Mucosa of rectum (tissue), 2 donors: ENCODE measurements around the gene PDE6D.
"Not testable (repeated sequence)": the region's sequence is repeated elsewhere in the genome, so short reads cannot be mapped to it uniquely, and the experiment has no call there.

Source experiments
- H3K27ac ChIP-seq, 2 donors: one replicate each; pipeline ENCODE4 v1.7.0; 2013; ENCODE audit warnings: inconsistent platforms in 2 of 2, low read depth in 2 of 2, low read length in 2 of 2
- H3K27me3 ChIP-seq, 2 donors: one replicate each; pipeline ENCODE4 v1.7.0; 2013; ENCODE audit warnings: low read length in 2 of 2; ENCODE audit not compliant: control insufficient read depth in 2 of 2, insufficient read depth in 2 of 2
- H3K36me3 ChIP-seq, 2 donors: one replicate each; pipeline ENCODE4 v1.7.0; 2013; ENCODE audit warnings: low read length in 2 of 2; ENCODE audit not compliant: control insufficient read depth in 2 of 2, insufficient read depth in 2 of 2
- H3K4me1 ChIP-seq, 2 donors: one replicate each; pipeline ENCODE4 v1.7.0; 2013; ENCODE audit warnings: low read length in 2 of 2, mild to moderate bottlenecking in 1 of 2; ENCODE audit not compliant: control insufficient read depth in 2 of 2, insufficient read depth in 2 of 2
- H3K4me3 ChIP-seq, 2 donors: one replicate each; pipeline ENCODE4 v1.7.0; 2013; ENCODE audit warnings: low read length in 2 of 2
- H3K9ac ChIP-seq, 2 donors: one replicate each; pipeline ENCODE4 v1.7.0; 2013; ENCODE audit warnings: low read length in 2 of 2, low read depth in 1 of 2, mild to moderate bottlenecking in 1 of 2
- H3K9me3 ChIP-seq, 2 donors: one replicate each; pipeline ENCODE4 v1.7.0; 2013; ENCODE audit warnings: low read length in 2 of 2; ENCODE audit not compliant: control insufficient read depth in 2 of 2
- donor health status: healthy.
- donor health status: Normal muscosa, but diverticular disease.

Gene PDE6D

GRCh38 chr2:231713406-231713729 is 67.7 kb downstream of the PDE6D start:
- peaks cover 23 to 26% of the 10 kb centered on the region in 2 donors for H3K4me1 ChIP-seq
- H3K36me3 ChIP-seq: peaks cover 14 to 16% of the 10 kb centered on the region in 2 donors
- not testable (repeated sequence) for H3K27me3 ChIP-seq, H3K4me3 ChIP-seq, H3K9me3 ChIP-seq
- peak overlapping the region; percentile 46 to 76 for H3K27ac ChIP-seq
- peak overlapping the region in 1 of 2 donors; percentile 55 for H3K9ac ChIP-seq

- peak overlapping the region; percentile 83 to 98 for H3K9ac ChIP-seq
Measured at GRCh38 chr2:231712451-231713021, 68.5 kb downstream of the PDE6D start.

GRCh38 chr2:231711677-231712450 is 69.2 kb downstream of the PDE6D start:
- Histone ChIP-seq H3K27ac (peak overlapping the region; percentile 88 to 100), H3K36me3 (peaks cover 14 to 16% of the 10 kb centered on the region in 2 donors), H3K27me3 (no peaks in the 10 kb centered on the region), H3K9me3 (no peaks in the 10 kb centered on the region), H3K9ac (peak overlapping the region; percentile 83 to 98), H3K4me1 (peaks cover 26 to 28% of the 10 kb centered on the region in 2 donors), H3K4me3 (peak overlapping the region; percentile 85 to 89)

More at GRCh38 chr2:231712451-231713021, 68.5 kb downstream of the PDE6D start:
- H3K9me3 ChIP-seq, H3K27me3 ChIP-seq: not testable (repeated sequence)
- H3K27ac ChIP-seq: peak overlapping the region; percentile 88 to 100
- peak overlapping the region; percentile 85 to 89 for H3K4me3 ChIP-seq
- H3K36me3 ChIP-seq: peaks cover 14 to 16% of the 10 kb centered on the region in 2 donors
- peaks cover 25 to 26% of the 10 kb centered on the region in 2 donors for H3K4me1 ChIP-seq

- Histone ChIP-seq H3K27ac (peak overlapping the region; percentile 88 to 100), H3K9ac (peak overlapping the region; percentile 83 to 98), H3K36me3 (peaks cover 14 to 16% of the 10 kb centered on the region in 2 donors), H3K4me1 (peaks cover 27 to 31% of the 10 kb centered on the region in 2 donors), H3K4me3 (peak overlapping the region; percentile 85 to 89), H3K27me3 (no peaks in the 10 kb centered on the region), H3K9me3 (no peaks in the 10 kb centered on the region)
Measured at GRCh38 chr2:231710799-231711676, 70.0 kb downstream of the PDE6D start.

GRCh38 chr2:231709981-231710798 is 70.9 kb downstream of the PDE6D start:
- H3K27me3 ChIP-seq: no peaks in the 10 kb centered on the region
- no peaks in the 10 kb centered on the region for H3K9me3 ChIP-seq
- peaks cover 34% of the 10 kb centered on the region in 2 donors for H3K4me1 ChIP-seq
- peaks cover 14 to 16% of the 10 kb centered on the region in 2 donors for H3K36me3 ChIP-seq
- peak overlapping the region; percentile 93 to 98 for H3K9ac ChIP-seq
- peak overlapping the region; percentile 85 to 89 for H3K4me3 ChIP-seq
- peak overlapping the region; percentile 97 to 100 for H3K27ac ChIP-seq

GRCh38 chr2:231709636-231709980 is 71.5 kb downstream of the PDE6D start:
- H3K9ac ChIP-seq: peak overlapping the region; percentile 93 to 98

GRCh38 chr2:231708773-231709635 is 72.1 kb downstream of the PDE6D start:
- H3K9ac ChIP-seq: peak overlapping the region; percentile 93 to 98
- no peaks in the 10 kb centered on the region for H3K9me3 ChIP-seq
- peaks cover 14% of the 10 kb centered on the region in 2 donors for H3K36me3 ChIP-seq
- no peaks in the 10 kb centered on the region for H3K27me3 ChIP-seq
- H3K27ac ChIP-seq: peak overlapping the region; percentile 97 to 100
- H3K4me1 ChIP-seq: peaks cover 33% of the 10 kb centered on the region in 2 donors
- H3K4me3 ChIP-seq: peak overlapping the region; percentile 81 to 89

More at GRCh38 chr2:231709636-231709980, 71.5 kb downstream of the PDE6D start:
- H3K36me3 ChIP-seq: peaks cover 14 to 16% of the 10 kb centered on the region in 2 donors
- peak overlapping the region; percentile 97 to 100 for H3K27ac ChIP-seq
- no peaks in the 10 kb centered on the region for H3K9me3 ChIP-seq
- H3K4me1 ChIP-seq: peaks cover 34 to 36% of the 10 kb centered on the region in 2 donors
- H3K4me3 ChIP-seq: peak overlapping the region; percentile 81 to 89
- H3K27me3 ChIP-seq: no peaks in the 10 kb centered on the region

GRCh38 chr2:231707927-231708772 is 72.9 kb downstream of the PDE6D start, which contains the start of gene PTMA:
PTMA (plus strand) TSS chr2:231708525; CDS start chr2:231708707, 182 bp downstream.
- Histone ChIP-seq H3K36me3 (peaks cover 8 to 11% of the 10 kb centered on the region in 2 donors), H3K9ac (peak within 1 kb of the TSS; percentile 94 to 98), H3K9me3 (no peaks in the 10 kb centered on the region), H3K4me3 (peak within 1 kb of the TSS; percentile 89), H3K27ac (peak within 1 kb of the TSS; percentile 100), H3K27me3 (no peaks in the 10 kb centered on the region), H3K4me1 (peaks cover 26% of the 10 kb centered on the region in 2 donors)
